Measurements from ENCODE around the gene MICAL3. TPM values are rescaled to one million over a fixed set of nuclear protein-coding genes. Genes with fewer than 3 reads are reported as not detected.

The MICAL3 gene
- total and polyA plus RNA-seq, 4 donors: 4.4 to 30.7 (median 15.4) TPM

GRCh38 chr22:17874231-17874905 lies 150.0 kb downstream of the MICAL3 start:
- 93 to 95% methylated on average over 15 of the region's 15 CpGs for WGBS, 2 donors
- Histone ChIP-seq H3K4me1 (ENCODE audit: control insufficient read depth in 5 of 5, insufficient read depth in 5 of 5, low read length in 5 of 5) (no peaks in the 10 kb centered on the region), H3K27me3 (ENCODE audit: control insufficient read depth in 3 of 3, insufficient read depth in 3 of 3, low read length in 2 of 3) (no peaks in the 10 kb centered on the region), H3K4me3 (no peak overlapping the region), H3K36me3 (ENCODE audit: control insufficient read depth in 4 of 4, insufficient read depth in 4 of 4, low read length in 4 of 4) (peaks cover 9 to 40% (median 12%) of the 10 kb centered on the region in 4 donors), H3K9ac (ENCODE audit: insufficient read depth in 1 of 2, low read length in 2 of 2) (no peak overlapping the region), H3K27ac (ENCODE audit: low read depth in 1 of 2, low read length in 1 of 2) (no peak overlapping the region), H3K9me3 (ENCODE audit: control insufficient read depth in 4 of 4, insufficient read depth in 3 of 4, low read length in 3 of 4) (no peaks in the 10 kb centered on the region)
- ATAC-seq (ENCODE audit: insufficient read depth, low FRiP score) (no peak), DNase-seq (no peak)
- no peak for TF ChIP-seq CTCF (IDR thresholded peaks at IDR 0.05; ENCODE audit: control extremely low read depth, extremely low read depth)

DNA sequence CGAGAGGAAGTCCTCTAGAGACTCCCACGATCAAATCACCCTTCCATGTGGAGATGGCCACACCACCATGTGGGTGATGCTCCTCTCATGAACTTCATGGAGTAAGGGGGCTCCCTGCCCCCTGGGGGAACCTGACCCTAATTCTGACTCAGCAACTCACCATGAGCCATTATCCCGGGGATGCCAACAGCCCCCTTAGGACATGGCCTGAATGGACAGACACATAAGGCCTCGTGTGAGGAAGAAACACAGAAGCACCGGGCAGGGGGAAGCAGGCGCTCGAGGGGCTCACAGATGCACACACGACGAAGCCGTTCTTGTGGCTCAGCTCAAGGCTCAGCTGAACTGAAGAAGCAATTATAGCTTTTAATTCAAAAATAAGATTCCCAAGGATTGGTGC lies 150.6 kb downstream of the MICAL3 start:
- Histone ChIP-seq H3K36me3 (ENCODE audit: control insufficient read depth in 4 of 4, insufficient read depth in 4 of 4, low read length in 4 of 4) (peaks cover 9 to 42% (median 14%) of the 10 kb centered on the region in 4 donors), H3K4me3 (no peak overlapping the region), H3K9ac (ENCODE audit: insufficient read depth in 1 of 2, low read length in 2 of 2) (no peak overlapping the region), H3K9me3 (ENCODE audit: control insufficient read depth in 4 of 4, insufficient read depth in 3 of 4, low read length in 3 of 4) (no peaks in the 10 kb centered on the region), H3K27ac (ENCODE audit: low read depth in 1 of 2, low read length in 1 of 2) (no peak overlapping the region), H3K27me3 (ENCODE audit: control insufficient read depth in 3 of 3, insufficient read depth in 3 of 3, low read length in 2 of 3) (no peaks in the 10 kb centered on the region), H3K4me1 (ENCODE audit: control insufficient read depth in 5 of 5, insufficient read depth in 5 of 5, low read length in 5 of 5) (no peaks in the 10 kb centered on the region)
- 95 to 99% methylated on average over 10 of the region's 10 CpGs for WGBS, 2 donors
- DNase-seq (no peak), ATAC-seq (ENCODE audit: insufficient read depth, low FRiP score) (no peak)
- no peak for TF ChIP-seq CTCF (IDR thresholded peaks at IDR 0.05; ENCODE audit: control extremely low read depth, extremely low read depth)

- Histone ChIP-seq H3K27me3 (ENCODE audit: control insufficient read depth in 3 of 3, insufficient read depth in 3 of 3, low read length in 2 of 3) (no peaks in the 10 kb centered on the region), H3K4me3 (no peak overlapping the region), H3K9ac (ENCODE audit: insufficient read depth in 1 of 2, low read length in 2 of 2) (no peak overlapping the region), H3K36me3 (ENCODE audit: control insufficient read depth in 4 of 4, insufficient read depth in 4 of 4, low read length in 4 of 4) (peaks cover 8 to 45% (median 16%) of the 10 kb centered on the region in 4 donors), H3K27ac (ENCODE audit: low read depth in 1 of 2, low read length in 1 of 2) (no peak overlapping the region), H3K9me3 (ENCODE audit: control insufficient read depth in 4 of 4, insufficient read depth in 3 of 4, low read length in 3 of 4) (no peaks in the 10 kb centered on the region), H3K4me1 (ENCODE audit: control insufficient read depth in 5 of 5, insufficient read depth in 5 of 5, low read length in 5 of 5) (no peaks in the 10 kb centered on the region)
- no peak for DNase-seq
- no peak for TF ChIP-seq CTCF (IDR thresholded peaks at IDR 0.05; ENCODE audit: control extremely low read depth, extremely low read depth)
- 94 to 95% methylated on average over 14 of the region's 14 CpGs for WGBS, 2 donors
- no peak for ATAC-seq (ENCODE audit: insufficient read depth, low FRiP score)
These were observed 151.2 kb downstream of the MICAL3 start for GRCh38 chr22:17873116-17873515.

DNA sequence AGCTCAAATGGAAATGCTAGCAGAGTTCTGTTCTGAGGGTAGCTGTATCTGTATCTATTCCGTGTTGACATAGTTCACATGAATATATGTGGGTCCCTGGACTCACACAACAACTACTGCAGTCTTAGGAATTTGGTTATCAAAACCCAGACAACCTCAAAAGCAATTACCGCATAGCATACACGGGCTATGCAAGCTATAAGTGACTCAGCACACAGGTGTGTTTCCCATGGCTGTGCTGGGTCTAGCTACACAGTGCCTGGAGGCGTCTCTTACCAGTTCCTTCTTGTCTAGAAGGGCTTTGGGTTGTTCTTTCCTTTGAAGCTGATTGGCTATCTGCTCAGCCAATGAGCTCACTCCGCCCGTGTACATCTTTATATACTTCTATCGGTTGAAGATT lies 151.9 kb downstream of the MICAL3 start:
- TF ChIP-seq CTCF (IDR thresholded peaks at IDR 0.05; ENCODE audit: control extremely low read depth, extremely low read depth): no peak
- DNase-seq (no peak), ATAC-seq (ENCODE audit: insufficient read depth, low FRiP score) (no peak)
- Histone ChIP-seq H3K9me3 (ENCODE audit: control insufficient read depth in 4 of 4, insufficient read depth in 3 of 4, low read length in 3 of 4) (no peaks in the 10 kb centered on the region), H3K27me3 (ENCODE audit: control insufficient read depth in 3 of 3, insufficient read depth in 3 of 3, low read length in 2 of 3) (no peaks in the 10 kb centered on the region), H3K36me3 (ENCODE audit: control insufficient read depth in 4 of 4, insufficient read depth in 4 of 4, low read length in 4 of 4) (peaks cover 7 to 45% (median 16%) of the 10 kb centered on the region in 4 donors), H3K9ac (ENCODE audit: insufficient read depth in 1 of 2, low read length in 2 of 2) (no peak overlapping the region), H3K4me1 (ENCODE audit: control insufficient read depth in 5 of 5, insufficient read depth in 5 of 5, low read length in 5 of 5) (no peaks in the 10 kb centered on the region), H3K4me3 (no peak overlapping the region), H3K27ac (ENCODE audit: low read depth in 1 of 2, low read length in 1 of 2) (no peak overlapping the region)
- WGBS, 2 donors: 85 to 86% methylated on average over 7 of the region's 7 CpGs
